Urothelium cell line (cell line): ENCODE data around the gene NAA38.
A peak's percentile ranks its signal among the peaks of the same experiment; 100 is the strongest.

ENCODE experiments used
- DNase-seq: peaks from one replicate; pipeline ENCODE4 v3.0.0; 2011; ENCODE audit warnings: low spot score, mixed read lengths
- FAIRE-seq: peaks from 2 replicates; lab custom pipeline; 2011; peaks lifted over from hg19 to GRCh38; lab: Jason Lieb, UNC

Gene NAA38

GRCh38 chr17:7841396-7841914 is 15.9 kb downstream of the NAA38 start:
- DNase-seq = peak; percentile 77
- peak; percentile 84 for FAIRE-seq

- no peak for DNase-seq
- FAIRE-seq = no peak
Observed at GRCh38 chr17:7840875-7841274, 16.5 kb downstream of the NAA38 start.

DNA sequence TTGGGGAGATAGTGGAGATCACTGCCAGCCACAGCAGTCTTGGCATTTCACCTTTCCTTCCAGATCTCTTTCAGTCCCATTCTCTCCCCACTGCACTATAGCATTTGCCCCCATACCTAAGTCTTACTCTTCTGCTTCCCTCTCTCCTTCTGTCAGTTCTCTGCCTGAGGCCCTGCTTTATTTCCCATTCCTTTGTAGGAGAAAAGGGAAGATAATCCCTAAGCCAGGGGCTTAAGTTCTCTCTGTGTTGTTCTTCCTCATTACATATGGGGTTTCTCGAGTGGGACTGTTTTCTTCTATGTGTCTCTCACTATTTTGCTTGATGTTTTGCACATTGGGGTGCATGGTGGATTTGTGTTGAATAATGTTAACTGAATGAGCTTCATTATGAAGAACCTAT is 16.9 kb downstream of the NAA38 start:
- DNase-seq (no peak), FAIRE-seq (no peak)

DNA sequence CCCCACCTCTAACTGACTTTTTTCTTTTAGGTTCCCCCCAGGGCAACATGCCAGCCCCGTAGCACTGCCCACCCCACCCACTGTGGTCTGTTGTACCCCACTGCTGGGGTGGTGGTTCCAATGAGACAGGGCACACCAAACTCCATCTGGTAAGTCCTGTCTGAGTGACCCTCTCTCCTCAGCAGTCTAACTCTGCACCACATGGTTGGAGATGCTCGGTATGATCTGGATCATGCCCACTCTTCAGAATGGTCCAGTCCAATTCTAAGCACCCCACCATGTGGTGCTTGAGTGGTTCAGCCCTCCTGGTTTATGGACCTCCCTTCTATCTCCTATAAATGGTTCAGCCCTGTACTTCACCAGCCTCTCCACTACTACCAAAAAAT is 17.5 kb downstream of the NAA38 start:
- DNase-seq (no peak), FAIRE-seq (no peak)

DNA sequence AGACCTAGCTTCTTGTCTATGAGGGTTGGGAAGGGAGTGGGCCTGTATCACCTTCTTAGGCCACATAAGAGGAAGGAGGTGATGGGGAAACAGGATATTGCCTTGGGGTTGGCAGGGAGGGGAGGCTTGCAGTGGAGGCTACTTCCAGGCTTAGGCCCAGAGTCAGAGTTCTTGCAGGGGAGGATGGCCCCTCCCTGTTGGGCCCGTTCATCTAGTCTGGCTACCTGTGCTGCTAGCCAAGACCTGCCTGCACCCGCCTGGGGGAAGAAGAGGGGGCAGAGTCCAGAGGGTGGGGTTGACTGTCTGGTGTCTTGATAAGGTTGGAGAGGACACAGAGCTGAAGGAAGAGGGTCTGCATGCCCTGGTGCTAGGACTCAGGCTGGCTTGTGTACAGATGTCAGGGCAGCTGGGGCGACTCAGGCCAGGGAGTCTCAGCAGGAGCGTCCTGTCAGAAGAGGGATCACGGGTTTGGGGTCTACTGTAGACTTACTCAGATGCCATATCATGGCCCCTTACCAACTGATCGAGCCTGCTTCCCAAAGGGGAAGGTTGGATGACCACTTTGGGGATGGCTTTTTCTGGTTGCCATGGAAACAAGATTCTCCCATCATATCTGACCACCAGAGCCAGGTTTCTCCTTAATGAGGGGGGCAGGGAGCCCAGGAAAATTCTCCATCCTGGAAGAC is 18.0 kb downstream of the NAA38 start:
- DNase-seq = no peak
- FAIRE-seq = no peak

GRCh38 chr17:7838090-7839075 is 19.0 kb downstream of the NAA38 start:
- DNase-seq = no peak
- no peak for FAIRE-seq

DNA sequence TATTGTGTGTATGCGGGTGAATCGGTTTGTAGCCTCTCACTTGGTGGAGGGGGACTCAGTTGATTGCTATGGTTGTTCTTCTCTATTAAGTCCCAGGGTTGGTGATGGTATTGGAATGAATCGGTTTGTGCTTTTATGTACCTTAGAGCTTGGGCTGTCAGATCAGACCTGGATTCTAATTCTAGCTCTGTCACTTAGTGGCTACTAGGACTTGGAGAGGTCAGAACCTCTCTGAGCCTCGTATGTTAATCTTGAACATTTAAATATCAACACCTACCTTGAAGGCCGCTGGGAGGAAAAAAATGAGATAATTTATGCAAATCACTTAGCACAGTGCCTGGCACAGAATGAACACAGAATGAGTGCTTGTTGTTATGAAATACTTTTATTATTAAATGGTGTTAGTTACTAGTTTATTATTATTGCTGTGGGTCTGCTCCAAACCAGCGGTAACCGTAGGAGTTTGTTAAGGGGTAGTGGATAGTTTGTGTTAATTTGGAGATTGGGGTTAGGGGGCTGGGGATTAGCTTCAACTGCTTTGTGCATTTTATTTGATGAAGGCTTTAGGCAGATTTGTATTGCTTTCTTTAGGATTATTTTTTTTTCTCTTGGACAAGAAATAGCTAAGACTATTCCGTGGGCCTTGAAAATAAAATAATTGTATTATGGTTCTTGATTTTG is 19.8 kb downstream of the NAA38 start:
- FAIRE-seq = no peak
- no peak for DNase-seq

GRCh38 chr17:7836596-7837407 is 20.6 kb downstream of the NAA38 start:
- peak; percentile 30 for FAIRE-seq

GRCh38 chr17:7835814-7836595 is 21.4 kb downstream of the NAA38 start:
- FAIRE-seq = no peak

More at GRCh38 chr17:7836596-7837407, 20.6 kb downstream of the NAA38 start:
- no peak for DNase-seq

GRCh38 chr17:7834957-7835813 is 22.2 kb downstream of the NAA38 start:
- FAIRE-seq = no peak
- peak; percentile 92 for DNase-seq

More at GRCh38 chr17:7835814-7836595, 21.4 kb downstream of the NAA38 start:
- DNase-seq = no peak

DNA sequence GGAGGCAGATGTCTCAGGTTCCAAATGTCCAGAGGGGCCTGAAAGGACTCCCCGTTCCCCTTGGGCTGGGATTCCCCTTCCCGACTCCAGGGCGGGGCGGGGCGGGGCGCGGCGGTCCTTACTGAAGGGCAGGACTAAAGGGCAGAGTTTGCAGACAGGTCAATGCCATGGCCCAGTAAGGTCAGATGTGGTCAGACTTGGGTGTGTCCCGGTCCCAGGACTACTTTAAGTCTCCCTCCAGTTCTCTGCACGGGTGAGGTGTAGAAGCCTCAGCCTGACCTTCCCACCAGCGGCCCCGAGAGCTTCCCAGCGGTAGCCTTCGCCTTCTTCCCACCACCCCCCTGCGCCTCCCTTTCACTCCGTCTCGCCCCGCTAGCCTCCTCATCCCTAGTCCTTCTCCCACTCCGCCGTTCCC is 22.8 kb downstream of the NAA38 start:
- FAIRE-seq (no peak), DNase-seq (no peak)

DNA sequence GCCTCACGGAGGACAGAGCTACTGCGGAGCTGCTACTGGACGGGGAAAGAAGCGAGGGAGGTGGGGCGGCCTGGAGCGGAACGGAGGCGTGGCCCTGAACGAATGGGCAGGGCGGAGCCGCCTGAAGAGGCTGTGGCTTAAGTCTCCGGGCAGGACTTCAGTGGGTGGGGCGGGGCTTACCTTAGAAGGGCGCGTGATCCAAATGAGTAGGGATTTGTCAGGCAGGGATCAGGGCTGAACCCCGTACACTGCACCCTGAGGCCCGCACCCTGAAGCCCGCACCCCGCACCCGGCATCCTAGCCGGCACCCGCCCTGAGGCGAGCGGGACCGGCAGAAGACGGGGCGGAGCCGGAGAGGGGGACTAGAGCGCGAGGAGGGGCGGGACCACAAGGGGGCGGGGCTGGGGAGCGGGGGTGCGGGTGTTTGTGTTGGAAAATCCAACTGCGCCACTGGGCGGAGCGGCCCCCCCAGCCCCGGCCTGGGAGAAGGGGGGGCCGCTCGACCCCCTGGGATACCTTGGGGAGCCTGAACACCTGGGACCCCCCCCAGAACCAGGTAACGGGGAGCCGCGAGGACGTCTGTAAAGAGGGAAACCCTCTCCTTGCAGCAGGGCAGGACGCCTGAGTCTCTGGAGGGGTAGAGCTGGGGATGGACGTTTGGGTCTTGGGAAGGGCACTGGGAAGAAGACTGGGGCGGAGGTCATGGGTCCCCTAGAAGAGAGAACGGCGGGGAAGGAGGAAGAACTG is 23.4 kb downstream of the NAA38 start, which contains the start of gene KDM6B:
KDM6B (plus strand) TSS at position 423 of the 747 bp plus-strand sequence. CDS start 11,338 bp downstream, outside the sequence.
- DNase-seq = peak; percentile 86
- no peak for FAIRE-seq

- no peak for DNase-seq
Observed at GRCh38 chr17:7833011-7833794, 24.2 kb downstream of the NAA38 start.

GRCh38 chr17:7832431-7832830 is 24.9 kb downstream of the NAA38 start:
- FAIRE-seq (no peak), DNase-seq (no peak)

More at GRCh38 chr17:7833011-7833794, 24.2 kb downstream of the NAA38 start:
- FAIRE-seq = no peak

- DNase-seq (no peak), FAIRE-seq (no peak)
Observed at GRCh38 chr17:7831233-7831632, 26.1 kb downstream of the NAA38 start.

GRCh38 chr17:7830616-7831015 is 26.7 kb downstream of the NAA38 start:
- no peak for FAIRE-seq

More at GRCh38 chr17:7830616-7831015, 26.7 kb downstream of the NAA38 start:
- DNase-seq = no peak
